Hepatocyte (in vitro differentiated cells): ENCODE data around the gene TMEM240.
"Not testable (repeated sequence)": the region's sequence is repeated elsewhere in the genome, so short reads cannot be mapped to it uniquely, and the experiment has no call there.

Experiments
- EZH2phosphoT487 ChIP-seq: fragments of 200-600 bp; sonication (generic); IDR thresholded peaks from one replicate; pipeline ENCODE4 v1.6.1; 2018; ENCODE audit warnings: antibody characterized with exemption, mild to moderate bottlenecking, low read depth, moderate library complexity; ENCODE audit not compliant: unreplicated experiment, severe bottlenecking
- TF ChIP-seq, protein P1 (sequence below): fragments of 200-600 bp; sonication (generic); IDR thresholded peaks from 2 replicates; pipeline ENCODE4 v1.5.1; 2016; ENCODE audit warnings: antibody characterized with exemption, mild to moderate bottlenecking; ENCODE audit not compliant: poor library complexity

GRCh38 chr1:1524750-1525383 lies 15.6 kb downstream of the TMEM240 start:
- TF ChIP-seq, protein P1, sequence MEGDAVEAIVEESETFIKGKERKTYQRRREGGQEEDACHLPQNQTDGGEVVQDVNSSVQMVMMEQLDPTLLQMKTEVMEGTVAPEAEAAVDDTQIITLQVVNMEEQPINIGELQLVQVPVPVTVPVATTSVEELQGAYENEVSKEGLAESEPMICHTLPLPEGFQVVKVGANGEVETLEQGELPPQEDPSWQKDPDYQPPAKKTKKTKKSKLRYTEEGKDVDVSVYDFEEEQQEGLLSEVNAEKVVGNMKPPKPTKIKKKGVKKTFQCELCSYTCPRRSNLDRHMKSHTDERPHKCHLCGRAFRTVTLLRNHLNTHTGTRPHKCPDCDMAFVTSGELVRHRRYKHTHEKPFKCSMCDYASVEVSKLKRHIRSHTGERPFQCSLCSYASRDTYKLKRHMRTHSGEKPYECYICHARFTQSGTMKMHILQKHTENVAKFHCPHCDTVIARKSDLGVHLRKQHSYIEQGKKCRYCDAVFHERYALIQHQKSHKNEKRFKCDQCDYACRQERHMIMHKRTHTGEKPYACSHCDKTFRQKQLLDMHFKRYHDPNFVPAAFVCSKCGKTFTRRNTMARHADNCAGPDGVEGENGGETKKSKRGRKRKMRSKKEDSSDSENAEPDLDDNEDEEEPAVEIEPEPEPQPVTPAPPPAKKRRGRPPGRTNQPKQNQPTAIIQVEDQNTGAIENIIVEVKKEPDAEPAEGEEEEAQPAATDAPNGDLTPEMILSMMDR, result not testable (repeated sequence)
- TF ChIP-seq EZH2phosphoT487, result not testable (repeated sequence)
